Activated T-cell treated with anti-CD3 and anti-CD28 coated beads, Interleukin-2, amount 50 U/mL, for 4 hours (primary cell): ENCODE measurements around the gene SLC30A7. TPM values are rescaled to one million over a fixed set of nuclear protein-coding genes. Genes with fewer than 3 reads are reported as not detected.
A peak's percentile ranks its signal among the peaks of the same experiment; 100 is the strongest.
"Not testable (repeated sequence)": the region's sequence is repeated elsewhere in the genome, so short reads cannot be mapped to it uniquely, and the experiment has no call there.

ENCODE experiments used
- ATAC-seq, 2 donors: fragments of 200-7000 bp; cut with Tn5 transposase; one replicate each; pipeline ENCODE4 v1.10.0; 2021
- DNase-seq: peaks from one replicate; pipeline ENCODE4 v3.0.0-alpha.2; 2020
- H3K27me3 Mint-ChIP-seq: one replicate; pipeline ENCODE4 v1.8.0; 2021; ENCODE audit warnings: low read depth, mixed read lengths
- H3K36me3 Mint-ChIP-seq: one replicate; pipeline ENCODE4 v1.8.0; 2022; ENCODE audit warnings: mixed read lengths; ENCODE audit not compliant: insufficient read depth
- H3K4me1 Mint-ChIP-seq: one replicate; pipeline ENCODE4 v1.8.0; 2021; ENCODE audit warnings: low read depth, mixed read lengths
- H3K4me3 Mint-ChIP-seq: one replicate; pipeline ENCODE4 v1.8.0; 2021; ENCODE audit warnings: mild to moderate bottlenecking, moderate library complexity, mixed read lengths
- H3K9me3 Mint-ChIP-seq: one replicate; pipeline ENCODE4 v1.8.0; 2021; ENCODE audit warnings: mixed read lengths
- total RNA-seq, 3 donors: library from RNA; stranded (reverse); gene quantifications; one replicate each; pipeline ENCODE4 v1.2.1, GENCODE V29; 2021

Gene SLC30A7
- total RNA-seq, 3 donors from 2014 or later: 37.7 to 48.9 (median 46.3) TPM

GRCh38 chr1:100875228-100875627 is 20.7 kb upstream of the SLC30A7 start:
- no peaks in the 10 kb centered on the region for H3K36me3 Mint-ChIP-seq
- H3K27me3 Mint-ChIP-seq: no peaks in the 10 kb centered on the region
- H3K4me1 Mint-ChIP-seq: no peaks in the 10 kb centered on the region
- DNase-seq: no peak
- no peaks in the 10 kb centered on the region for H3K9me3 Mint-ChIP-seq
- no peak for ATAC-seq
- H3K4me3 Mint-ChIP-seq: no peak overlapping the region

- Mint-ChIP-seq H3K9me3 (no peaks in the 10 kb centered on the region), H3K4me3 (no peak overlapping the region), H3K4me1 (no peaks in the 10 kb centered on the region), H3K27me3 (no peaks in the 10 kb centered on the region), H3K36me3 (no peaks in the 10 kb centered on the region)
- DNase-seq: no peak
- ATAC-seq: no peak
Measured at GRCh38 chr1:100876291-100876690, 19.6 kb upstream of the SLC30A7 start.

GRCh38 chr1:100879422-100879821 is 16.5 kb upstream of the SLC30A7 start:
- H3K4me1 Mint-ChIP-seq: no peaks in the 10 kb centered on the region
- DNase-seq (no peak), ATAC-seq (no peak)
- H3K4me3 Mint-ChIP-seq: no peak overlapping the region
- H3K9me3 Mint-ChIP-seq: no peaks in the 10 kb centered on the region
- H3K27me3 Mint-ChIP-seq: peaks cover 2% of the 10 kb centered on the region
- no peaks in the 10 kb centered on the region for H3K36me3 Mint-ChIP-seq

GRCh38 chr1:100881687-100882086 is 14.2 kb upstream of the SLC30A7 start:
- Mint-ChIP-seq H3K9me3 (no peaks in the 10 kb centered on the region), H3K27me3 (peaks cover 2% of the 10 kb centered on the region), H3K4me1 (no peaks in the 10 kb centered on the region), H3K36me3 (no peaks in the 10 kb centered on the region), H3K4me3 (no peak overlapping the region)
- ATAC-seq: no peak
- no peak for DNase-seq

- peaks cover 2% of the 10 kb centered on the region for H3K27me3 Mint-ChIP-seq
- no peaks in the 10 kb centered on the region for H3K36me3 Mint-ChIP-seq
- DNase-seq (no peak), ATAC-seq (no peak)
- H3K4me1 Mint-ChIP-seq: no peaks in the 10 kb centered on the region
- H3K4me3 Mint-ChIP-seq: no peak overlapping the region
- no peaks in the 10 kb centered on the region for H3K9me3 Mint-ChIP-seq
Measured at GRCh38 chr1:100882698-100883097, 13.2 kb upstream of the SLC30A7 start.

GRCh38 chr1:100883963-100884362 is 11.9 kb upstream of the SLC30A7 start:
- Mint-ChIP-seq H3K36me3 (peaks cover 4% of the 10 kb centered on the region), H3K4me1 (peaks cover 2% of the 10 kb centered on the region), H3K27me3 (peaks cover 2% of the 10 kb centered on the region), H3K9me3 (peaks cover 4% of the 10 kb centered on the region), H3K4me3 (no peak overlapping the region)
- DNase-seq (no peak), ATAC-seq (no peak)

GRCh38 chr1:100889007-100889406 is 6.9 kb upstream of the SLC30A7 start:
- peaks cover 15% of the 10 kb centered on the region for H3K4me1 Mint-ChIP-seq
- H3K4me3 Mint-ChIP-seq, ATAC-seq, H3K27me3 Mint-ChIP-seq, DNase-seq: not testable (repeated sequence)
- peaks cover 15% of the 10 kb centered on the region for H3K9me3 Mint-ChIP-seq
- H3K36me3 Mint-ChIP-seq: peaks cover 14% of the 10 kb centered on the region

GRCh38 chr1:100889869-100890482 is 5.9 kb upstream of the SLC30A7 start:
- not testable (repeated sequence) for DNase-seq, H3K27me3 Mint-ChIP-seq, H3K4me3 Mint-ChIP-seq, ATAC-seq
- H3K9me3 Mint-ChIP-seq: peaks cover 15% of the 10 kb centered on the region
- peaks cover 19% of the 10 kb centered on the region for H3K4me1 Mint-ChIP-seq
- peaks cover 14% of the 10 kb centered on the region for H3K36me3 Mint-ChIP-seq

GRCh38 chr1:100891380-100891779 is 4.5 kb upstream of the SLC30A7 start:
- DNase-seq: no peak
- H3K4me1 Mint-ChIP-seq: peaks cover 19% of the 10 kb centered on the region
- no peak overlapping the region for H3K4me3 Mint-ChIP-seq
- H3K9me3 Mint-ChIP-seq: peaks cover 15% of the 10 kb centered on the region
- no peak for ATAC-seq
- H3K27me3 Mint-ChIP-seq: no peaks in the 10 kb centered on the region
- H3K36me3 Mint-ChIP-seq: peaks cover 15% of the 10 kb centered on the region

- H3K4me1 Mint-ChIP-seq: peaks cover 24% of the 10 kb centered on the region
- H3K36me3 Mint-ChIP-seq: peaks cover 15% of the 10 kb centered on the region
- no peaks in the 10 kb centered on the region for H3K27me3 Mint-ChIP-seq
- ATAC-seq (no peak), DNase-seq (no peak)
- peaks cover 15% of the 10 kb centered on the region for H3K9me3 Mint-ChIP-seq
- no peak overlapping the region for H3K4me3 Mint-ChIP-seq
Measured at GRCh38 chr1:100892554-100892953, 3.3 kb upstream of the SLC30A7 start.

- Mint-ChIP-seq H3K27me3 (no peaks in the 10 kb centered on the region), H3K4me3 (peak overlapping the region; percentile 65), H3K36me3 (peaks cover 18% of the 10 kb centered on the region), H3K9me3 (peaks cover 11% of the 10 kb centered on the region), H3K4me1 (peaks cover 30% of the 10 kb centered on the region)
- DNase-seq (no peak), ATAC-seq (no peak)
Measured at GRCh38 chr1:100893718-100894117, 2.2 kb upstream of the SLC30A7 start.

GRCh38 chr1:100894603-100895539 is 1.0 kb upstream of the SLC30A7 start, which contains the start of gene EXTL2:
Gene EXTL2 (minus strand): TSS chr1:100894842. CDS start chr1:100888757, 6,085 bp downstream.
- DNase-seq: peak; percentile 45
- ATAC-seq: peak; percentile 28 to 30
- Mint-ChIP-seq H3K4me3 (peak within 1 kb of the TSS; percentile 94), H3K27me3 (no peaks in the 10 kb centered on the region), H3K4me1 (peaks cover 36% of the 10 kb centered on the region), H3K9me3 (peaks cover 6% of the 10 kb centered on the region), H3K36me3 (peaks cover 23% of the 10 kb centered on the region)

GRCh38 chr1:100896481-100896982 is 642 bp downstream of the SLC30A7 start:
- DNase-seq: peak; percentile 47
- peaks cover 22% of the 10 kb centered on the region for H3K36me3 Mint-ChIP-seq
- peak overlapping the region; percentile 94 for H3K4me3 Mint-ChIP-seq
- H3K4me1 Mint-ChIP-seq: peaks cover 43% of the 10 kb centered on the region
- no peaks in the 10 kb centered on the region for H3K27me3 Mint-ChIP-seq
- H3K9me3 Mint-ChIP-seq: no peaks in the 10 kb centered on the region
- peak; percentile 73 to 74 for ATAC-seq

GRCh38 chr1:100902365-100902764 is 6.5 kb downstream of the SLC30A7 start:
- peaks cover 51% of the 10 kb centered on the region for H3K4me1 Mint-ChIP-seq
- H3K9me3 Mint-ChIP-seq: peaks cover 5% of the 10 kb centered on the region
- DNase-seq (no peak), ATAC-seq (no peak)
- peaks cover 52% of the 10 kb centered on the region for H3K36me3 Mint-ChIP-seq
- H3K27me3 Mint-ChIP-seq: no peaks in the 10 kb centered on the region
- no peak overlapping the region for H3K4me3 Mint-ChIP-seq
